Ascending aorta (tissue), 2 donors: ENCODE data around the gene TRMT44. TPM values are rescaled to one million over a fixed set of nuclear protein-coding genes. Genes with fewer than 3 reads are reported as not detected.

ENCODE experiments used
- DNase-seq, 2 donors: peaks; one replicate each; pipeline ENCODE4 v3.0.0-alpha.2; 2019; ENCODE audit warnings: low spot score in 2 of 2
- H3K27ac ChIP-seq, 2 donors: fragments of 200-600 bp; sonication (generic); one replicate each; pipeline ENCODE4 v1.5.1; 2016 to 2017; ENCODE audit warnings: mild to moderate bottlenecking in 1 of 2
- H3K27me3 ChIP-seq: fragments of 200-600 bp; sonication (generic); one replicate; pipeline ENCODE4 v1.5.1; 2017
- H3K36me3 ChIP-seq, 2 donors: fragments of 200-600 bp; sonication (generic); one replicate each; pipeline ENCODE4 v1.5.1; 2016
- H3K4me1 ChIP-seq, 2 donors: fragments of 200-600 bp; sonication (generic); one replicate each; pipeline ENCODE4 v1.5.1; 2016 to 2017; ENCODE audit warnings: mild to moderate bottlenecking in 1 of 2
- H3K4me3 ChIP-seq, 2 donors: fragments of 200-600 bp; sonication (generic); one replicate each; pipeline ENCODE4 v1.5.1; 2016 to 2017; ENCODE audit warnings: mild to moderate bottlenecking in 1 of 2
- H3K9me3 ChIP-seq, 2 donors: fragments of 200-600 bp; sonication (generic); one replicate each; pipeline ENCODE4 v1.5.1; 2016
- intact Hi-C: fragments of 100-400 bp; cut with DNase I; formaldehyde crosslinking; loops from one replicate; pipeline ENCODE4 v1.15.1; 2023
- total RNA-seq: library from RNA; depleted of rRNA; stranded (reverse); fragments of >200 nt; gene quantifications from one replicate; pipeline ENCODE4 v1.1.0, GENCODE V29; 2016
- TF ChIP-seq, protein P1 (sequence below), 3 experiments: fragments of 200-600 bp in 2 of 3; fragments of 450-650 bp in 1 of 3; sonication (generic) in 2 of 3; IDR thresholded peaks; one replicate each; pipeline ENCODE4 v1.5.1; 2016 to 2019; ENCODE audit warnings: antibody characterized with exemption in 3 of 3, mild to moderate bottlenecking in 1 of 3, moderate library complexity in 1 of 3

Gene TRMT44
- total RNA-seq, 1 donor from 2014 or later, result 39.8 TPM

GRCh38 chr4:8501781-8502180 lies 61.2 kb downstream of the TRMT44 start:
- H3K27ac ChIP-seq, result no peak overlapping the region

DNA sequence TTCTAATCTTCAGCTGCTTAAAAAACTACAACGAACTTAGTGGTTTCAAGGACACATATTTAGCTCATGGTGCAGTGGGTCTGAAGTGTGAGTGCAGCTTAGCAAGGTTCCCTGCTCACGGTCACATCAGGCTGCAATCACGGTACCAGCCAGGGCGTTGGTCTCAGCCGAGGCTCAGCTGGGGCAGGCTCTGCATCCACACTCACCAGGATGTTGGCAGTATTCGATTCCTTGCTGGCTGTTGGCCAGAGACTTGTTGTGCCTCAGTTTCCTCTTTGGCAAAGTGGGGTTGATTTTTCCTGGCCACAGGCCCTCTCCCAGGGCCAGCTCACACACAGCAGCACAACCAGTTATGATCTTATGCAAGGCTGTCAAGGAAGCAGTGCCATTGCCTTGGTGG lies 61.8 kb downstream of the TRMT44 start:
- H3K9me3 ChIP-seq, result no peaks in the 10 kb centered on the region
- H3K36me3 ChIP-seq, result no peaks in the 10 kb centered on the region
- peaks cover 7 to 27% of the 10 kb centered on the region in 2 donors for H3K4me1 ChIP-seq
- no peak for DNase-seq
- no peaks in the 10 kb centered on the region for H3K27me3 ChIP-seq
- no peak overlapping the region for H3K4me3 ChIP-seq
- intact Hi-C loops, result no loop called here
- TF ChIP-seq, protein P1, sequence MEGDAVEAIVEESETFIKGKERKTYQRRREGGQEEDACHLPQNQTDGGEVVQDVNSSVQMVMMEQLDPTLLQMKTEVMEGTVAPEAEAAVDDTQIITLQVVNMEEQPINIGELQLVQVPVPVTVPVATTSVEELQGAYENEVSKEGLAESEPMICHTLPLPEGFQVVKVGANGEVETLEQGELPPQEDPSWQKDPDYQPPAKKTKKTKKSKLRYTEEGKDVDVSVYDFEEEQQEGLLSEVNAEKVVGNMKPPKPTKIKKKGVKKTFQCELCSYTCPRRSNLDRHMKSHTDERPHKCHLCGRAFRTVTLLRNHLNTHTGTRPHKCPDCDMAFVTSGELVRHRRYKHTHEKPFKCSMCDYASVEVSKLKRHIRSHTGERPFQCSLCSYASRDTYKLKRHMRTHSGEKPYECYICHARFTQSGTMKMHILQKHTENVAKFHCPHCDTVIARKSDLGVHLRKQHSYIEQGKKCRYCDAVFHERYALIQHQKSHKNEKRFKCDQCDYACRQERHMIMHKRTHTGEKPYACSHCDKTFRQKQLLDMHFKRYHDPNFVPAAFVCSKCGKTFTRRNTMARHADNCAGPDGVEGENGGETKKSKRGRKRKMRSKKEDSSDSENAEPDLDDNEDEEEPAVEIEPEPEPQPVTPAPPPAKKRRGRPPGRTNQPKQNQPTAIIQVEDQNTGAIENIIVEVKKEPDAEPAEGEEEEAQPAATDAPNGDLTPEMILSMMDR (IDR thresholded peaks at IDR 0.05), result no peak
- H3K27ac ChIP-seq, result no peak overlapping the region

More at GRCh38 chr4:8501781-8502180, 61.2 kb downstream of the TRMT44 start:
- Histone ChIP-seq H3K9me3 (no peaks in the 10 kb centered on the region), H3K4me3 (no peak overlapping the region), H3K4me1 (peaks cover 3 to 21% of the 10 kb centered on the region in 2 donors), H3K36me3 (no peaks in the 10 kb centered on the region), H3K27me3 (no peaks in the 10 kb centered on the region)
- no peak for DNase-seq
- TF ChIP-seq, protein P1 (IDR thresholded peaks at IDR 0.05), result no peak
- intact Hi-C loops, result no loop called here

- DNase-seq, result no peak
- intact Hi-C loops, result no loop called here
- TF ChIP-seq, protein P1 (IDR thresholded peaks at IDR 0.05), result no peak
- H3K9me3 ChIP-seq, result no peaks in the 10 kb centered on the region
- peak overlapping the region in 1 of 2 donors; percentile 14 for H3K27ac ChIP-seq
- H3K36me3 ChIP-seq, result no peaks in the 10 kb centered on the region
- no peak overlapping the region for H3K4me3 ChIP-seq
- peaks cover 10 to 34% of the 10 kb centered on the region in 2 donors for H3K4me1 ChIP-seq
- H3K27me3 ChIP-seq, result no peaks in the 10 kb centered on the region
Measured at GRCh38 chr4:8502836-8503585, 62.4 kb downstream of the TRMT44 start.

- TF ChIP-seq, protein P1 (IDR thresholded peaks at IDR 0.05), result no peak
- Histone ChIP-seq H3K4me3 (no peak overlapping the region), H3K4me1 (peaks cover 10 to 35% of the 10 kb centered on the region in 2 donors), H3K27ac (no peak overlapping the region), H3K9me3 (no peaks in the 10 kb centered on the region), H3K36me3 (no peaks in the 10 kb centered on the region), H3K27me3 (no peaks in the 10 kb centered on the region)
- no peak for DNase-seq
- intact Hi-C loops, result no loop called here
Measured at GRCh38 chr4:8503801-8504200, 63.2 kb downstream of the TRMT44 start.

DNA sequence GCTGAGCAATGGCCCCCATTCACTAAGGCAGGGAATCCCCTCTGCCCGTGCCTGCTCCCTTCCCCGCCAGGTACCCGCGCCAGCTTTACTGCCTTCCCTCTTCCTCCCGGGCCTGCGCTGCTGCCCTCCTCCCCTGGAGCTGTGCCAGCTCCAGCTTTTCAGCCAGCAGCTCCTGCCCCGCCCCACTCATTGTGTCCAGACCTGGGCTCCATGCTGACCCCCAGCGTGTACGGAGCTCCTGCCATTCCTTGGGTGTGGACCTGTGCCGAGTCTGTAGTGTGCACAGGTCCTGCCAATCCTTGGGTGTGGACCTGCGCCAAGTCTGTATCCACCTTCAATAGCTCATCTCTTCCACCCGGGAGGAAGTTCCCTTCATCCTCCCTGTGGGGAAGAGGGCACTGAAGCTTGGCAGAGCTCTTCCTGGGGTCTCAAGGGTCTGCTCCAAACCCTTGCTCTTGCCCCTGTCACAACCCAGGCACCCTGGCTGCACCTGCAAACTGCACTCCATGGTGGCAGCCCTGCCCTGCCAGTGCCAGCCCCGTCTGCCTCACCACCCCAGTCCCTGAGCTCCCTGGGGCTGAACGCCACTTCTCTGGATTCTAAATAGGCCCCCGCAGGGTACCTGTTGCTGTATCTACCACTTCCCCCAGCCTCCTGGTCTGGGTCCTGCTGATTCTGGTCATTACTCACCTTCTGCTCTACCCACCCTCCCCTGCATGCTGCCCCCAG lies 63.9 kb downstream of the TRMT44 start:
- intact Hi-C loops, result no loop called here
- Histone ChIP-seq H3K27me3 (no peaks in the 10 kb centered on the region), H3K4me3 (no peak overlapping the region), H3K9me3 (no peaks in the 10 kb centered on the region), H3K27ac (no peak overlapping the region), H3K36me3 (no peaks in the 10 kb centered on the region), H3K4me1 (peaks cover 10 to 35% of the 10 kb centered on the region in 2 donors)
- TF ChIP-seq, protein P1 (IDR thresholded peaks at IDR 0.05), result no peak
- no peak for DNase-seq
